ENCODE measurements around the gene ARHGEF11.

Gene ARHGEF11

DNA sequence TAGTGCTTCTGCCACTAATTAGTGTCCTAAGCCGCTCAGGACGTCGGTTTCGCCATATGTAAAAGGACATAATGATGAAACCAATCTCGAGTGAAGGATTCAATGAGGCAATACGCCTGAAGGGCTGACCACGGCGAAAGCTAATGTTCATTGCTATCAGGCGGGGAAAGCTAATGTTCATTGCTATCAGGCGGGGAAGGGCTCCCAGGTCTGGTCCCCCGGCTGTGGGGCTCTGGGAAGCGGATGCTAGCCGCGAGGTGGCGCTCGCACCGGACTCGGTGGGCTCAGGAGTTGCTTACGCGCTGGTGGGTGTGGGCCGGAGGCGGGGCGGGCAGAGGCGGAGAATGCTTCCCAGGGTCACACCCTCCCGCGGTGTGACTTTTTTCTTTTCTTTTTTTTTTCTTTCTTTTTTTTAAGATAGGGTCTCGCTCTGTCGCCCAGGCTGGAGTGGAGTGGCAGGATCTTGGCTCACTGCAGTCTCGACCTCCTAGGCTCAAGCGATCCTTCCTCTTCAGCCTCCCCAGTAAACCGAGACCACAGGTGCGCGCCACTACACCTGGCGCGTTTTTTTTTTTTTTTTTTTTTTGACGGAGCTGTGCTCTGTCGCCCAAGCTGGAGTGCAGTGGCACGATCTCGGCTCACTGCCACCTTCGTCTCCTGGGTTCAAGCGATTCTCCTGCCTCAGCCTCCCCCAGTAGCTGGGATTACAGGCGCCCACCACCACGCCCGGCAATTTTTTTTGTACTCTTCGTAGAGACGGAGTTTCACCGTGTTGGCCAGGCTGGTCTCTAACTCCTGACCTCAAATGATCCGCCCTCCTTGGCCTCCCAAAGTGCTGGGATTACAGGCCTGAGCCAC, 153.1 kb downstream of the ARHGEF11 start:
- peak; percentile 99 for DNase-seq
- H3K27ac ChIP-seq = peak overlapping the region; percentile 52
- peak overlapping the region; percentile 54 for H3K4me3 ChIP-seq (ENCODE audit: low read depth, low read length)
- H3K36me3 ChIP-seq = no peaks in the 10 kb centered on the region
- peak; percentile 98 for TF ChIP-seq CTCF (IDR thresholded peaks at IDR 0.05; ENCODE audit: low read depth, low read length)
- no peaks in the 10 kb centered on the region for H3K27me3 ChIP-seq (ENCODE audit: insufficient read depth, low read depth, severe bottlenecking)
- H3K9me3 ChIP-seq (ENCODE audit: severe bottlenecking) = no peaks in the 10 kb centered on the region

GRCh38 chr1:156889802-156890580, 155.6 kb downstream of the ARHGEF11 start:
- Histone ChIP-seq H3K9me3 (ENCODE audit: severe bottlenecking) (no peaks in the 10 kb centered on the region), H3K36me3 (no peaks in the 10 kb centered on the region), H3K27ac (no peak overlapping the region; the same call in 1 of the 2 replicates), H3K27me3 (ENCODE audit: insufficient read depth, low read depth, severe bottlenecking) (no peaks in the 10 kb centered on the region), H3K4me3 (ENCODE audit: low read depth, low read length) (no peak overlapping the region)
- TF ChIP-seq CTCF (IDR thresholded peaks at IDR 0.05; ENCODE audit: low read depth, low read length) = peak; percentile 97
- peak; percentile 93 for DNase-seq

DNA sequence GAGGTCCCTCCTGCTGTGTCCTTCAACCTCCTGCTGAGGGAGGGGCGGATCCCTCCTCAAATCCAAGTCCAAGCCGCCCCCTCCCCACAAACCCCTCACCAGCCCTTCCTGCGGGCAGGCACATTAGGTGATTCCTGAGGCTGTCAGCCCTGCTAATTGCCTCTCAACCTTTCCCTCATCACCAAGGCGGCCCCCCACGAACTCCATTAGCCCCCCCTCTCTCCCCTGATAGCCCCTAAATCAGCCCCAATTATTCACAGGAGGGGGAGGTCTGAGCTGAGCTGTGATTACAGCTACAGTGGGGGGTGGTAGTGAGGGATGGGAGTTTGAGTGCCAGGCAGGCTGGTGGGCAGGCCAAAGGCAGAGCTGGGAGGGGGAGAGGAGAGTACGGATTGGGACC, 157.8 kb downstream of the ARHGEF11 start:
- Histone ChIP-seq H3K4me3 (ENCODE audit: low read depth, low read length) (no peak overlapping the region), H3K9me3 (ENCODE audit: severe bottlenecking) (no peaks in the 10 kb centered on the region), H3K27ac (no peak overlapping the region; the same call in none of the 2 replicates), H3K36me3 (no peaks in the 10 kb centered on the region), H3K27me3 (ENCODE audit: insufficient read depth, low read depth, severe bottlenecking) (no peaks in the 10 kb centered on the region)
- no peak for DNase-seq
- TF ChIP-seq CTCF (IDR thresholded peaks at IDR 0.05; ENCODE audit: low read depth, low read length) = no peak

DNA sequence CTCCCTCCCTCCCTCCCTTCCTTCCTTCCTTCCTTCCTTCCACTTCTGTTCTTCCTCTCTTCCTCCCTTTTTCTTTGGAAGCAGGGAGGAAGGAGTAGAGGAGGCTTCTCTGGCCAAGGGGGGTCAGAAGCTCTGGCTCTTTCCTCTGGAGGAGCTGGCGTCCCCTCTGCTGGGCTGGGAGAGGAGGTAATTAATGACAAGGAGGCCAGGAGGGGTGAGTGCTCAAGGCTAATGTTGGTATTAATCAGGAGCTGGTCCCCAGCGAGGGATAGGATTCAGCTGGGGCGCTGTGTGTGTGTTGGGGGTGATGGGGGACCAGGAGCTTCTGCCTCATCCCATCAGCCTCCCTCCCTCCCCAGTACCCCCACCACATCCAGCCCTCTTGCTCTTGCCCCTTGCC, 158.2 kb downstream of the ARHGEF11 start:
- Histone ChIP-seq H3K27me3 (ENCODE audit: insufficient read depth, low read depth, severe bottlenecking) (no peaks in the 10 kb centered on the region), H3K9me3 (ENCODE audit: severe bottlenecking) (no peaks in the 10 kb centered on the region), H3K4me3 (ENCODE audit: low read depth, low read length) (no peak overlapping the region), H3K36me3 (no peaks in the 10 kb centered on the region), H3K27ac (peak overlapping the region; percentile 35; the same call in 1 of the 2 replicates)
- peak; percentile 76 for DNase-seq
- TF ChIP-seq CTCF (IDR thresholded peaks at IDR 0.05; ENCODE audit: low read depth, low read length) = no peak

DNA sequence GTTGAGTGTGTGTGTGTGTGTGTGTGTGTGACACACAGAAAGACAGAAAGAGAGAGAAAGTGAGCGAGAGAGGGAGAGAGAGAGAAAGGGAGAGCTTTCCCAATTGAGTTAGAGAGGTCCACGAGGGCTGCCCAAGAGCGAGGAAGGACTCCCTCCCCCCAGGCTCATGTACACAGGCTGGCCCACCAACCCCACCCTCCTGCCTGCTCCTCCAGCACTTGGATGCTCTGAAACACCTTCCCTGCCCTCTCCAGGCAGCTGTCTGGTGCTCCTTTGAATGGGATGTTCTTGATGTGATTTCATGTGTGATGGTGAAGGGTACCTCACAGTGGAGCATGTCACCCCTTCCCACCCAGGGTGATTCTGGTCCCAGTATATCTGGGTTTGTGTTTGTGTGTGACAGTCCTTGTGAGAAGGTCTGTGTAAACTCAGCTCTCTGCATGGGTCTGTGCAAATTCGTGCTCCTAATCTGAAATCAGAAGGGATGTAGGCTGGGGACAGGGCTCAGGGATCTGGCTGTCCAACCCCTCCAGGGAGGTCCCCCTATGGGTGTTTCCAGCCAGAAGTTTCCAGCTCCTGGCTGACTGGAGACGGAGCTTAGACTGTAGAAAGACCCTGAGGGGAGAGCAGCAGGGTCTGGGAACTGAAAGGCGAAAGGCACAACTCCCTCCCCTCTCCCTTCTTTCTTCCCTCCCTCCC, 158.8 kb downstream of the ARHGEF11 start:
- Histone ChIP-seq H3K27ac (peak overlapping the region; percentile 58), H3K27me3 (ENCODE audit: insufficient read depth, low read depth, severe bottlenecking) (no peaks in the 10 kb centered on the region), H3K4me3 (ENCODE audit: low read depth, low read length) (no peak overlapping the region), H3K9me3 (ENCODE audit: severe bottlenecking) (no peaks in the 10 kb centered on the region), H3K36me3 (no peaks in the 10 kb centered on the region)
- TF ChIP-seq CTCF (IDR thresholded peaks at IDR 0.05; ENCODE audit: low read depth, low read length) = no peak
- DNase-seq = peak; percentile 64
